AG08395 (cell line): ENCODE data around the gene C2CD2.
"Not testable (repeated sequence)": the region's sequence is repeated elsewhere in the genome, so short reads cannot be mapped to it uniquely, and the experiment has no call there.

Experiments used
- DNase-seq: peaks from one replicate; pipeline ENCODE4 v3.0.0; 2012; ENCODE audit warnings: mixed read lengths, low spot score

Gene C2CD2

DNA sequence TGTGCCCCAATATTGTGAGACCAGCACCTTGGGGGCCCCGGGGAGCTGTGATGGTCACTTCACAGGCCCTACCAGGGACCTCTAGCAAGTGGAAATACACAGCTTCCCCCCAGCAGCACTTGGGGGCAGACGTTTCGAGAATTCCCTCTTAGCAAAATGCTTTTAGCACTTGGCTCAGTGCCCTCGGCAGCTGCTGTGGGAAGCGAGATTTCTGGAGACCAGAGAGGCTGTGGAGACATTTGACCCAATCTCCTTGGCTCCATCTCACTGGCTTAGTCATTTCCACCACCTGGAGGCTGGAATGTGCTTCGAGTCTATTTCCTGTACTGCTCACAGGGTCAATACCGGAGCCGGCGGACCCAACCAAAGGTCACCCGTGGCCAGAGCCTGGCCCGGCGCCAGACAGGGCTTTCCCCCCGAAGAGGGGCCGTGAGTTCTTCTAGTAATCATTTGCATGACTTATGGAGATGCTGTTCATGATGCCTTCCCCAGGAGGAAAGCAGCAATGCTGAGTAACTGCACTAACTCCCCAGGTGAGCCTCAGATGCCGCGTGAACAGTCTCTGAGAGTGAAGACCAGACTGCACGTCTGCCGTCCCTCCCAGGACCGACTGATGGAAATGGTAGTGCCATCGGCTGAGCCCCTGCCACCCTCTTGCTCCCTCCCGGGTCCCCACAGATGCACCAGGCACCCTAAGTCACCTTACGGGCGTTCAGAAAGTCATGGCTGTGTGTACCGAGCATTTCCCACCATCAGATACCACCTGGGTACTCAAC is 4.4 kb upstream of the C2CD2 start:
- DNase-seq, result peak; percentile 85

DNA sequence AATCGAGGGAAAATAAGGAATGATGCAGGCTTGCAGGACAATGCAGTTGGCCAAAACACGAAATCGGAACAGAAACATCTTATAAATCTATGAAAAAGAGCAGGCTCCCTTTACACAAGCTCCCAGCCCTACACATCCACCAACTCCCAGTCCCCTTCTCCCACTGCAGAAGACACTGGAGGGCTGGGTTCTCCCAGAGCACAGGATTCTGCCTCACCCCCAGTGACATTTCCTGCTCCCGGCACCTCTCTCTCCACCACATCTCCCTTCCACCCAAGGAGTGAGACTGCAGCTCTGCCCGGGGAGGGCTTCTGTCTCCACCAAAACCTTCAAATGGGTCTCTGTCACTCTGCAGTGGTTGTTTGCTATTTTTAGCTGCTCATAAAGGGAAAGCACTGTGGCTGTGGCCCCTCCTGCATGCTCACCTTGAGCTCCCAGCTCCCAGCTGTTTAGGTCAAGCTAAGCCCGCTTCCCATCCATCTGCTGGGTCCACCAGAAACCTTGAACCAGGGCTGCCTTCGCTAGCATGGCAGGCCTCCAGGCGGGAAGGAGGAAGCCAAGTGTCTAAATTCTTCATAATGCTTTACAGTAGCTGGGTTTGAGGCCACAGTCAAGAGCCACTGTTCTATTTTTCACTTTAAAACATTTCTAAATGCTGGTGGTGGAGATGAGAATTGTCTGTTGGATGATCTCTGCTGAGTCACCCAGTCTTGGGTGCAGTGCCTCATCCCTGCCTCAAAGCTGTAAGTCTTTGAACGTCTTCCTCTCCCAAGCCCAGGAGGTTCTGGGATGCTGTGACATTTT is 3.3 kb upstream of the C2CD2 start:
- DNase-seq, result peak; percentile 73

DNA sequence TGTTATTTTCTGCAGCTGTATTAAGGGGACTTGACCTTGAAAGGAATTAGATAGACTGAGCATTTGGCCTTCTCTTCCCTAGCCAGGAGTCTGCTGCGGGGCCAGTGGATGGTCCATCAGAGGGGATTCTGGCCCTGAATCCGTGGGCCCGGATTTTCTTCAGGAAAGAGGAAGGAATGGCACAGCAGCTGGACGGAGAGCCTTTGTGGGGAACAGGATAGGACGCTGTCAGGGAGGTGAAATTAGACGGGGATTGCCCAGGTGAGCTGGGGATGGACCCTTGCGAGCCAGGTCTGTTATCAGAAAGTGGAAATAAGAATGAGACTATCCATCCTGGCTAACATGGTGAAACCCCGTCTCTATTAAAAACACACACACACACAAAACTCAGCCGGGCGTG is 1.7 kb upstream of the C2CD2 start:
- DNase-seq, result no peak

DNA sequence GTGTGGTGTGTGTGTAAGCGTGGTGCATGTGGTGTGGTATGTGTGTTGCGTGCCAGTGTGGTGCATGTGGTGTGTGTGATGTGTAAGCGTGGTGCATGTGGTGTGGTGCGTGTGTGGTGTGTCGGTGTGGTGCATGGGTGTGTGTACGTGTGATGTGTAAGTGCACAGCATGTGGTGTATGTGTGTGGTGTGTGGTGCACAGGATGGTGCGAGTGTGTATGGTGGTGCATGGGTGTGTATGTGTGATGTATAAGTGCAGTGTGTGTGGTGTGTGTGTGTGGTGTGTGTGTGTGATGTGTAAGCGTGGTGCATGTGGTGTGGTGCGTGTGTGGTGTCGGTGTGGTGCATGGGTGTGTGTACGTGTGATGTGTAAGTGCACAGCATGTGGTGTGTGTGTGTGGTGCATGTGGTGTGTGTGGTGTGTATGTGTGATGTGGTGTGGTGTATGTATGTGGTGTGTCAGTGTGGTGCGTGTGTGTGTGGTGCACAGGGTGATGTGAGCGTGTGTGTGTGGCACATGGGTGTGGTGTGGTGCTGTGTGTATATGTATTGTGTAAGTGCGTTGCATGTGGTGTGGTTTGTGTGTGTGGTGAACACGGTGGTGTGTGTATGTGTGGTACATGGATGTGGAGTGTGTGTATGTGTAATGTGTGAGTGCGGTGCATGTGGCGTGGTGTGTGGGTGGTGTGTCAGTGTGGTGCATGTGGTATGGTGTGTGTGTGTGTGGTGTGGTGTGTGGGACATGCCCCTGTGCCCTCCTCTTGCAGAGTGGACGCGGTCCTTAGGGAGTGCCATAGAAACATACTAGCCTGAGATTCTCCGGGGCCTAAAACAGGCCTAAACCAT is 1.1 kb upstream of the C2CD2 start:
- no peak for DNase-seq

DNA sequence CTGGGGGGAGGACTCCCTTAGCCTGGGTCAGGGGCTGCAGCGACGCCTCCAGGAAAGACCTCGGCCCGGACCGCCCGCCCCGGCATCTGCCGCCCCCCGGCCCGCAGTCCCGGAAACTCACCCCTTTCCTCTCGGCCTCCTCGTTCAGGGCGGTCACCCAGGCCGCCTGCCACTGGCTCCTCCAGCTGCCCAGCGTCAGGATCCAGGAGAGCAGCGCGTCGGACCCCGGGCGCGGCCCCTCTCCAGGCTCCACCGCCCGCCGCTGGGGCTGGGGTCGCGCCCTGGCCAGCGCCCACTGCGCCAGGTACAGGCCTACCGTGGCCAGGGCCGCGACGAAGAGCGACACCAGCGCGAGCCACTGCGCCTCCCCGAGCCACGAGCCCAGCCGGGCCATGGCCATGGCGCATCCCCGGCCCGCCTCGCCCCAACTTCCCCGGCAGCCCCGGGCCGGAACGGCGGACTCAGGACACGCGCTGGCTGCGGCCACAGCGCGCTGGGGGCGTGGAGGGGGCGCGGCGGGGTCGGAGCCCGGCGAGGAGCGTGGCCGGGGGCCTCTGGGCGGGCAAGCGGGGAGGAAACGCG is 478 bp downstream of the C2CD2 start:
- no peak for DNase-seq

DNA sequence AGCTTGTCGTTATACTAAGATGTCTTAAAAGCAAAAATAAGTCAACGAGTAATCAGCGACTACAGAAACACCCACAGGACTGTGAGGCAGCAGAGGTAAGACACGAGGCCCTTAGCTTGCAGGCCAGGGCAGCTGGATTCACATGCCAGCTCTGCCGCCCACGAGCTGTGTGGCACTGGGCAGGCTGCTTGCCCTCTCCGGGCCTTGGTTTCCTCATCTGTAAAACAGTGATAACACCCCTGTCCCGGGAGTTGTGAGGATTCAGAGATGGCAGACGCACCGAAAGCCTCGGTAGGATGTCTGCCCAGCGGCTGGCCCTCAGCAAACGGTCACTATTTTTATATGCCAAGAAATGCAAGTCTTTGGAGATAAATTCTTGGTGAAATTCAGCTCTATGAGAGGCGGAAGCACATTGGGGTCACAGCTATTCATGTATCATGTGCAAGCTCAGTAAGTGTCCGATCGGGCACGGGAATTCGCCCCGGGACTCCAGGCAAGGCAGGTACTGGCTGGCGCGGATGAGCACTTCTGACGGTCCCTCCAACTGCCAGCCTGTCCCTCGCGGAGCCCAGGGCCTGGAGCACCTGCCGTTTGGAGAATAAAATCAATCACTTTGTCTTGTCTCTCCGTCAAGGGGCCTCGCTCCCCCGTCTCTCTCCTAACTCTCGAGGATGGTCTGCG is 1.1 kb downstream of the C2CD2 start:
- no peak for DNase-seq

DNA sequence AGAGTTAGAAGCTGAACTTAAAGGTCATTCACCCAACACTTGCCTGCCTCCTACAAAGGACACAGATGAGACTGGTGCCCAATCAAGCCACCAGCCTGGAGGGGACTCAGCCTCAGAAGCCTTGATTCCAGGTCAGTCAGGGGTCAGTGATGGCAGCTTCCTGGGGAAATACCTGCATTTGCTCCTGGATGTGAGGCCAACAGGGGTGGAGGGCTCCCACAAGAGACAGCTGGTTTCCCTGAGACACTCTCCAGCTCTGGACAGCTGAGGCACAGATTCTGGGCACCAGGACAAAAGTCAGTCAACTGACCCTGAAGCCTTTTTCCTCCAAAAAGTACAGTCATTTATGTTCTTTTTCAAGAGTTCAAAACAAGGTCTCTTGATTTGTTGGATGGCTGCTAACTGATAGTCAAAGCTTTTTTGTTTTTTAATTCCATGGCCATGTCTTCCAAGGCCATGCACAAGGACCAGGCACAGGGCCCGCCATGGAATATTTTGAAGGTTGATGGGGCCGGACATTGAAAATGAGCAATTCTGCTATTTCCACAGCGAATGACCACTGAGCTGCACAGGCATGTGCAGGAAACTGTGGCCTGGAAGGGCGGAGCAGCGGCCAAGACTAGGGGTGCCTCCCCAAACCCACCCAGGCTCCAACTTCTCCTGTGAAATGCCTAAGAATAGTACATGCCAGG is 1.8 kb downstream of the C2CD2 start:
- no peak for DNase-seq

DNA sequence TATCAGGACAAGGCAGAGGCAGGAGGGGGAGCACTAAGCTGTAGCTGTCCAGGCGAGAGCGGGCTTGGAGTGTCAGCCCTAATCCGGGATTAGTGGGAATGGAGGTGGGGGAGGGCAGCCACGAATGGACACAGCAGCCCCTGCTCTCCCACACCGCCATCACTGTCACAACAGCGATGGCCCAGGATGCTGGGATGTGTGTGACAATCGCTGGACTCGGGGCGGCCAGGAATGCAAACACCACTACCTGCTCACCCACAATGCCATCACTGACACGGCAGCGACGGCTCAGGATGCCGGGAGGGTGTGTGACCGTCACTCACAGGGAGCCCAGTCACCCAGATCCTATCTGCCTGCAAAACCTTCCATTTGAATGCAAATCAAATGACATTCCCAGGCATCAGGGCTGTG is 2.9 kb downstream of the C2CD2 start:
- no peak for DNase-seq

DNA sequence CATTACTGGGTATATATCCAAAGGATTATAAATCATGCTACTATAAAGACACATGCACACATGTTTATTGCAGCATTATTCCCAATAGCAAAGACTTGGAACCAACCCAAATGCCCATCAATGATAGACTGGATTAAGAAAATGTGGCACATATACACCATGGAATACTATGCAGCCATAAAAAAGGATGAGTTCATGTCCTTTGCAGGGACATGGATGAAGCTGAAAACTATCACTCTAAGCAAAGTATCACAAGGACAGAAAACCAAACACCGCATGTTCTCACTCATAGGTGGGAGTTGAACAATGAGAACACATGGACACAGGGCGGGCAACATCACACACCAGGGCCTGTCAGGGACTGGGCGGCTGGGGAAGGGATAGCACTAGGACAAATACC is 4.2 kb downstream of the C2CD2 start:
- DNase-seq, result not testable (repeated sequence)

DNA sequence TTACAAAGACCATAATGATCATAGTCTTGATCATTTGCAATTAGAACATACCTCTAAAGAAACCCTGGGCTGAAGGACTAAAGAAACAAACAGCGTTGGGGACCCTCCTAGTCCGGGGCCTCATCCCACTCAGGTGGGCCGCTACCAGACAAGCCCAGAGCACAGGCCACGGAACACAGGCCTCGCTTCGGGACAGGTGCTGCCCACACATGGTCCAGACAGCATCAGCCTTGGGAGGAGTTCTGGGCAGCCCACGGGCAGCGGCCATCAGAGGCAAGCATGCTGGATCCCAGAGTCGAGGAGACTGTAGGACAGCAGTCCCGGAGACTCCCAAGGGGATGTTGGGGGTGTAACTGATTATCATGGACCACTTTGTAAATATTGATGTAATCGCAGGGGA is 4.9 kb downstream of the C2CD2 start:
- DNase-seq, result no peak

DNA sequence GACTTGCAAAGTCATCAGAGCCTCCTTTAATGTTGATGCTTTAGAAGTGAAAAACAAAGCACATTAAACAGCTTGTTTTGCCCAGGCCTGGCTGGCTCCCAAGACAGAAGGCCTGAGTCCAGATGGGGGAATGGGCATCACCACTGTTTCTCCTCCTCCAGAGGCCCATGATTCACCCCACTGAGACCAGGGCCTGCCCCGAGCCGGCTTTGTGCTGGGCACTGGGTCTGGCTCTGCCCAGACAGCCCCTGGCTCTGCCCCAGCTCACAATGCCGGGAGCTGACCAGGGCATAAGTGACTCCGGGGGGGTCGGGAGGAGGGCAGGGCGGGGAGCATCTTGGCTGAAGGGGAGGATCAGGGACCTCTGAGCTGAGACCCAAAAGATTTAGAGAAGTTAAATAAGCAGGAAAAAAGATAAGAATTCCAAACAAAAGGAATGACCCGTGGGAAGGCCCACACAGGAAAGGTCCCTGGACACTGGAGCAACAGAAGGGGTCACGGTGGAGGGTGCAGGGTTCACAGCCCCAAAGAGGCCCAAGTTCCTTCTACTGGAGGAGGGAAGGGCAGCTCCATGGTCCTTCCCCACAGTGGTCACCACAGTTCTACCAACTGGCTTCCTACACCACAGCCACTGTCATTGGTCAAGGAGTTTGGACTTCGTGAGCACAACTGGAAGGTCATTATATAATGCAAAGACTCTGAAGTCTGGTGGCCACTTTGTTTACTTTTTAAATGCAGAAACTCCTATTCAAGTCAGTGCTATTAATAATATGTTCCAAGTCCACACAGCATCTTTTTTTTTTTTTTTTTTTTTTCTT is 5.5 kb downstream of the C2CD2 start:
- peak; percentile 71 for DNase-seq

DNA sequence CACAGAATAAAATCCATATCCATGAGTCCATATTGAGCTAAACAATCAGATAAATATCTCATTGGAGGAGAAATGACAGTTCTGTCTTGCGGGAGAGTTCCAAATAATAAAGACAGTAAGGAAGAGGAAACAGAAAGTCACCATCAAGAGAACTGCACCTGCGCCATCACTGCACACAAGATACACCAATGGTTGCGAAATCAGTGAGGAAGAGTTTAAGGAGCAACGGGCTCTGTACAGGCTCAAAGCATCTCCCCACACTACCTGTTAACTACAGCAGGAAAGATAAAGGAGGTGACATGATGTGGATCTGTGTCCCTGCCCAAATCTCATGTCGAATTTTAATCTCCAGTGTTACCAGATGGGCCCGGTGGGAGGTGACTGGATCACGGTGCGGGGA is 7.8 kb downstream of the C2CD2 start:
- no peak for DNase-seq

DNA sequence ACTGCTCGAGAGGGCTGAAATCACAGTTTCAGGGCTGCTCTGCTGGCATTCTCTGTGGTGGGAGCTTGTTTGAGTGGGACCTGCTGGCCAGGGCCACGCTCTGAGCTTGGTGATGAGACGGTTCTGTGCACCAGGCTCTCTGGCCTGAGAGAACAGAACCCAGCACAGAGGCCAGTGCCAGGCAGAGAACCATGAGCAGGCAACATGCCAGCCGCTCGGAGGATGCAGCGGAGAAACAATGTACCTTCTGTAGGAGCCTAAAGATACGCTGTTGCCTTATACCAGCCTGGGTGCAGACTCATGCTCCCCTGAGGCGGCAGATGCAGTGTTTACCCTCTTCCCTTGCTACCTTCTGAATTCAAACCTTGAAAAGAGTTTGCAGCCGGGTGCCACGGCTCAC is 10.0 kb downstream of the C2CD2 start:
- no peak for DNase-seq

DNA sequence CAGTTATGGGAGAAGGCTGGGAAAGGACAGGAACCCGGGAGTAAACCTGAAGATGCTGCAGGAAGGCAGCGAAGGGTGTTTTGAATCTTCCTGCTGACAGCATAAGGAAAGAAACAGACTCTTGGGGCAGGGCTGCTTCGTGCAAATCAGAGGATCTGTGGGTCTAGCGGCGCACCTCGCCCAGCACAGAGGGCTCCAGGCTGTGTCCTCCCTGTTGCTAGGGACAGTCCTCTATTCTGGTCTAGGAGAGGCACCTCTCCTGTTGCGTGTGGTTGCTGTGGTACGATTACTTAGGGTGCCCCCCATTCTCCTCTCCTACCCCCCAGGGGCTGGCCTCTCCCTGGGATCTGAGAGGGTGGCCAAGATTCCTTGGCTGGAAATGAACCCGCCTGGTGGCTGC is 11.4 kb downstream of the C2CD2 start:
- DNase-seq, result no peak

DNA sequence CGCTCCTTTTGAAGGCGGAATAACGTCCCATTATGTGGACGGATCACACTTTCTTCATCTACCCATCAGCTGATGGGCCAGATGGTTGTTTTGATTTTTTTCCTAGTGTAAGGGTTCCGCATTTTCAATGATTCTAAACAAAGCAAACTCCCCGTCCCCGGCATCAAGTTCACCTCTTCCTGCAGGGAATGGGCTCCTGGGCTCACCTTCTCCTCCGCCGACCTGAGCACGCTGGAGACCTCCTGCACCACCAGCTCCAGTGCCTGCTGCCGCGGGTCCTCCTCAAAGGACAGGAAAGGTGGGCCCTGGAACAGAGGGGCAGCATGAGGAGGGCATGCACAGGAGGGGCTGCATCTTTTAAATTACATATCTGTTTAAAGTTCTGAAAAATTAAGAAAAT is 11.9 kb downstream of the C2CD2 start:
- no peak for DNase-seq

DNA sequence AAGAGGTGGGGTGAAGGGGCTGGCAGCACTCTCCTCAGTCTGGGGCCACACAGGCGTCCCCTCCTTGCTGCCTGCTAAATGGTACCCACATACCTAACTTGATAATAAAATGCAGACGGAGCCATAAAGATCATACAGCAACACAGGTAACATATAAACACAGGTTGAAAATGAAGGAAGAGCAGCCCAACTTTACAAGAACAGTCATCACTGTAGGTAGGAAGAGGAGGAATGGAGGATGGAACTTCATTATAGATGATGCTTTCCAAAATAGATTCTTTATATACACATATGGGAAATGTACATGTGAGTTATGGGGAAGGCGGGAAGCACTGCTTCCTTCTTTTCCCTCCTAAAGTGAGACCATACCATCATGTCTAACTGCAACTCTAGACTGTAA is 13.4 kb downstream of the C2CD2 start:
- no peak for DNase-seq

DNA sequence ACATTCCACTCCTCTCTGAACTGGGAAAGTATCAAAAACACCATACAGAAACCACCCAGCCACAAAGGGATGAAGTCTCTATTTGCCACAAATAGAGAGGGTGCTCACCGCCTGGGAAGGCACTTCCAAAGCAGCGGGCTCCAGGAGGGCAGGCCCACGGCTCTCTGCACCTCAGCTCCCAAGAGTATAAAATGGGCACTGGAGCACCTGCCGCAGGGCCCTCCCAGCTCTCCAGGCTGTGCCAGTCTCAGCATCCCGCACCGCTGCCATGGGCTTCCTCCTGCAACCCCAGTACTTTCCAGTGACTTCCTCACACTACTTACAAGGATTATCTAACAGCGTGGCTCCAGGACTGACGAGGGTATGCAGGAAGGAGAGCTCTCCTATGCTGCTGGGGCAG is 14.4 kb downstream of the C2CD2 start:
- no peak for DNase-seq

DNA sequence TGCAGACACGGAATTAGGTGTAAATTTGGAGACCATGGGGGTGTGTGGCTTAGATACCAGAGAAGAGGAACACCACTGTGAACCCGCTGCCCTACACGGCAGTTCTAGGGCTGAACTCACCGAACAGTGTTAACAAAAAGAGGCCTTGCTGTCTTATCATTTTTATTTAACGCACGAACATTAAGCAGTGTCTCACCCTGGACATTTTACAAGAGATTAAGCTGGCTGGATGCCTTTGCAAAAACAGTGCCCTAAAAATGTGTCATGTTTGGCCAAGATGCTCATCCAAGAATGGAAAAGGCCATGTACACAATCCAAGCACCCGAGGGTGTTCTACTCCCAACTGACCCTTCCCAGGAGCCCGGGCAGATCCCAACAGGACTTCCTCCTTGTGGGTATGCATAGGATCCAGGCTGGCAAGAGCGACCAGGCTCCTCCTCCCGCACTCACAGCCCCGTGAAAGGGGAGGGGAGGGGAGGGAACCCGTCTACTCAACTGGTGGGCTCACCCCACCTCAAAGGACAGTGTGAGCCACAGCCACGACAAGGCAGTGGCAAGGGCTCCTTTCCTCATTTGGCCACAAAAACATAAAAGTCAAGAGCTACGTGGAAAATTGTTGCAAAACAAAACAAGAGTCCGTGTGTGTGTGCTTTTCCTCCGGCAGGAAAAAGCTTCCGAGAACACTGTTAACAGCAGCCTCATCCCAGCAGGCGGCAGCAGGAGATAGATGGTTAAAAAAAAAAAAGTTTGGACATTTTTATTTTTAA is 20.3 kb downstream of the C2CD2 start:
- peak; percentile 37 for DNase-seq

DNA sequence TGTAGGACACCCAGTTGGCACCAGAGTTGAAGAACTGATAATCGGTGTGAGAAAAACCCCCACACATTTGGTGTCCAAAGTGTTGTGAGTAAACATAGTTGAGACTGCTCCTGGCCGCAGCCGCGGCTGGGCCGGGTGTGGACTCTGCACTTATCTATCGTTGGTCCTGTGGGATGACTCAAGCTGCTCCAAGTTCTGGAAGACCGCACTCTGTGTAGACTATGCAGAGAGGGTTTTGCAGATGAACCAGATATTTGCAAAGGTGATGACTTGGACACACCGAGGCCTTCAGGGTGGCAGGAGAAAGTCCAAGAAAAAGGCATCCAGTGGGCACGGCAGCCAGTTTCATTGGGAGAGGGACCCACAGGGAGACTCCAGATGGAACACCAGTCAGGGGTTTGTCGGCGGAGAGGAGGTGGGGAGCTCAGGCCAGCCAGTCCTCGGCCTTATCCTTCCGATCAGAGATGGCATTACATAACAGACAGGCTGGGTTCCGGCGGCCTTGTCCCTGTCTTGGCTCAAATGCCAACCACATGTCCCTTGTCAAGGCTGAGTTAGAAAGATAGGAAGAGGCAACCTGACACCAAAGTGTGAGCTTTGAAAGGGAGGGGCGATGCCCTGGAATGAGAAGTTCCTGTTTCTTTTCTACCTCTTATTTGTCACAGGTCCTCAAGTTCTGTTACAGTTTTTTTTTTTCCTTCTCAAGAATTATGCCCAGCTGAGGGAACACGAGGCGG is 21.1 kb downstream of the C2CD2 start:
- DNase-seq, result peak; percentile 45
